Naive thymus-derived CD4-positive, alpha-beta T cell (primary cell): ENCODE results near the gene CGB2. TPM values are rescaled to one million over a fixed set of nuclear protein-coding genes. Genes with fewer than 3 reads are reported as not detected.
"Not testable (repeated sequence)": the region's sequence is repeated elsewhere in the genome, so short reads cannot be mapped to it uniquely, and the experiment has no call there.

Experiments
- ATAC-seq: fragments of 150-1000 bp; cut with Tn5 transposase; 2 replicates; pipeline ENCODE4 v1.10.0; 2021; ENCODE audit warnings: mild to moderate bottlenecking, moderate library complexity
- CTCF ChIA-PET: fragments of 350-600 bp; sonication (Branson Sonifier 250); formaldehyde crosslinking; loops from one replicate; lab custom pipeline; 2021; ENCODE audit warnings: antibody characterized with exemption; lab: Charles Lee
- POLR2A ChIA-PET: fragments of 350-600 bp; sonication (Branson Sonifier 250); formaldehyde crosslinking; loops from one replicate; lab custom pipeline; 2021; ENCODE audit warnings: antibody characterized with exemption, inconsistent platforms; lab: Charles Lee
- DNase-seq, 9 donors: peaks; one replicate each; pipeline versions ENCODE4 v3.0.0 to v3.0.0-alpha.2; 2020 to 2022; ENCODE audit warnings: mixed read lengths in 1 of 9
- H3K27ac ChIP-seq: one replicate; pipeline ENCODE4 v1.7.0; 2013; ENCODE audit warnings: mild to moderate bottlenecking, low read depth, low read length, moderate library complexity
- H3K27me3 ChIP-seq, 2 donors: one replicate each; pipeline ENCODE4 v1.7.0; 2013; ENCODE audit warnings: low read length in 2 of 2, mild to moderate bottlenecking in 2 of 2, moderate library complexity in 2 of 2; ENCODE audit not compliant: control insufficient read depth in 2 of 2, insufficient read depth in 2 of 2
- H3K36me3 ChIP-seq, 3 experiments: 1 replicate in 2 of 3; 2 replicates in 1 of 3; pipeline ENCODE4 v1.7.0; 2013; ENCODE audit warnings: low read length in 3 of 3, mild to moderate bottlenecking in 3 of 3, moderate library complexity in 1 of 3; ENCODE audit not compliant: insufficient read depth in 3 of 3, control insufficient read depth in 2 of 3
- H3K4me1 ChIP-seq, 2 donors: one replicate each; pipeline ENCODE4 v1.7.0; 2013; ENCODE audit warnings: low read length in 2 of 2, mild to moderate bottlenecking in 2 of 2, moderate library complexity in 1 of 2; ENCODE audit not compliant: control insufficient read depth in 2 of 2, insufficient read depth in 2 of 2
- H3K4me3 ChIP-seq: 2 replicates; pipeline ENCODE4 v1.7.0; 2013; ENCODE audit warnings: mild to moderate bottlenecking, low read length
- H3K9me3 ChIP-seq, 3 experiments: 1 replicate in 2 of 3; 2 replicates in 1 of 3; pipeline ENCODE4 v1.7.0; 2013; ENCODE audit warnings: low read length in 3 of 3; ENCODE audit not compliant: control insufficient read depth in 2 of 3
- H3K27ac Mint-ChIP-seq, 9 donors: one replicate each; pipeline ENCODE4 v1.8.0; 2020 to 2022; ENCODE audit warnings: mixed read lengths in 9 of 9, mild to moderate bottlenecking in 8 of 9, moderate library complexity in 5 of 9, inconsistent platforms in 2 of 9
- H3K27me3 Mint-ChIP-seq, 5 donors: one replicate each; pipeline ENCODE4 v1.8.0; 2021 to 2022; ENCODE audit warnings: mixed read lengths in 5 of 5, mild to moderate bottlenecking in 1 of 5
- H3K36me3 Mint-ChIP-seq, 5 donors: one replicate each; pipeline ENCODE4 v1.8.0; 2020 to 2022; ENCODE audit warnings: mixed read lengths in 5 of 5, mild to moderate bottlenecking in 3 of 5, inconsistent platforms in 1 of 5
- H3K4me1 Mint-ChIP-seq, 7 donors: one replicate each; pipeline ENCODE4 v1.8.0; 2020 to 2022; ENCODE audit warnings: mixed read lengths in 7 of 7, mild to moderate bottlenecking in 3 of 7, inconsistent platforms in 1 of 7
- H3K4me3 Mint-ChIP-seq, 10 donors: one replicate each; pipeline ENCODE4 v1.8.0; 2020 to 2022; ENCODE audit warnings: mild to moderate bottlenecking in 10 of 10, mixed read lengths in 10 of 10, moderate library complexity in 6 of 10, inconsistent platforms in 2 of 10
- H3K9me3 Mint-ChIP-seq, 11 donors: one replicate each; pipeline ENCODE4 v1.8.0; 2020 to 2022; ENCODE audit warnings: mixed read lengths in 11 of 11, mild to moderate bottlenecking in 4 of 11, inconsistent platforms in 1 of 11, moderate library complexity in 1 of 11
- intact Hi-C, 2 donors: fragments of 100-400 bp; cut with micrococcal nuclease; formaldehyde crosslinking; loops; one replicate each; pipeline ENCODE4 v1.15.1; 2023
- microRNA-seq: library from miRNA; unstranded; fragments of <30 nt; microRNA quantifications from one replicate; pipeline ENCODE4 v1.2.0, GENCODE V29; 2022; ENCODE audit warnings: borderline microRNAs expressed
- polyA plus RNA-seq, 2 donors: library from polyadenylated mRNA; unstranded; fragments of 300-500 nt; fragmentation: Illumina TruSeq; gene quantifications; one replicate each; pipeline ENCODE4 v1.2.3, GENCODE V29; 2021
- total RNA-seq, 6 experiments: library from RNA in 5 of 6; stranded (reverse) in 5 of 6; gene quantifications; 1 replicate in 5 of 6; 2 replicates in 1 of 6; pipeline ENCODE4 v1.2.3 and lab custom pipeline; 2021 to 2026

CGB2 gene
- total and polyA plus RNA-seq, 7 experiments from 2014 or later: not detected

DNA sequence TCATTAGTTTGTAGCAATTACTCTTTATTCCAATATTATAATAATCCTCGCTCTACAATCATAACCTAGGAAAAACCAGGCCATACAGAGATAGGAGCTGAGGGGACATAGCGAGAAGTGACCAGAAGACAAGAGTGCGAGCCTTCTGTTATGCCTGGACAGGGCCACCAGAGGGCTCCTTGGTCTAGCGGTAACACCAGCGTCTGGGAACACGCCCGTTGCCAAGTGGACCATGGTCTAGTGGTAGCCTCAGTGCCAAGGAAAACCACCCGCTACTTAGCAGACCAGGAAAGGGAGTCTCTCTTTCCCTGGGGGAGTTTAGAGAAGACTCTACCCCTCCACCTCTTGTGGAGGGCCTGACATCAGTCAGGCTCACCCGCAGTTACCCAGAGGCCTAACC is 43.2 kb downstream of the CGB2 start:
- H3K4me1 ChIP-seq: not testable (repeated sequence)
- Mint-ChIP-seq H3K27me3 (peaks cover 38 to 63% (median 42%) of the 10 kb centered on the region in 5 donors), H3K9me3 (peaks cover 0 to 10% (median 2%) of the 10 kb centered on the region in 11 donors)

DNA sequence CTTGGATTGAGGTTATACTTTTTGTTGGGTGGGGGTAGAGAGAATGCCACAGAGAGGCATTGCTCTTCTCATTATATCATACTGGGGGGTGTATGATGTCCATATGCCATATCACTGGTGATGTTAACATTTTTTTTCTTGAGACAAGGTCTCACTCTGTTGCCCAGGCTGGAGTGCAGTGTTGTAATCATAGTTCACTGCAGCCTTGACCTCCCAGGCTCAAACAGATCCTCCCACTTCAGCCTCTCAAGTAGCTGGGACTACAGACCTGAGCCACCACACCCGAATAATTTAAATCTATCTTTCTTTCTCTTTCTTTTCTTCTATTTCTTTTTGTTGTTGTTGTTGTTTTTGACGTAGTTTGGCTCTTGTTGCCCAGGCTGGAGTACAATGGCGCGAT is 48.7 kb downstream of the CGB2 start:
- POLR2A ChIA-PET: no interaction called here

More for the DNA sequence above, 43.2 kb downstream of the CGB2 start:
- H3K27ac Mint-ChIP-seq, H3K27ac ChIP-seq, POLR2A ChIA-PET, DNase-seq, H3K36me3 Mint-ChIP-seq, H3K4me3 Mint-ChIP-seq, ATAC-seq, H3K36me3 ChIP-seq, H3K9me3 ChIP-seq, H3K4me3 ChIP-seq: not testable (repeated sequence)
- intact Hi-C loops: loop anchor here in 1 of 2 donors (1.0 to 5.0 kb wide), 3 partner anchors 71 to 288 kb away; no protein-coding TSS in a partner anchor
- H3K4me1 Mint-ChIP-seq: peaks cover 7 to 20% (median 13%) of the 10 kb centered on the region in 7 donors
- peaks cover 4 to 12% of the 10 kb centered on the region in 2 donors for H3K27me3 ChIP-seq
- CTCF ChIA-PET: interaction anchor here (0.6 to 1.6 kb wide), 2 partner anchors 75 to 339 kb away, joined by 3 to 4 read pairs; no protein-coding TSS in a partner anchor

DNA sequence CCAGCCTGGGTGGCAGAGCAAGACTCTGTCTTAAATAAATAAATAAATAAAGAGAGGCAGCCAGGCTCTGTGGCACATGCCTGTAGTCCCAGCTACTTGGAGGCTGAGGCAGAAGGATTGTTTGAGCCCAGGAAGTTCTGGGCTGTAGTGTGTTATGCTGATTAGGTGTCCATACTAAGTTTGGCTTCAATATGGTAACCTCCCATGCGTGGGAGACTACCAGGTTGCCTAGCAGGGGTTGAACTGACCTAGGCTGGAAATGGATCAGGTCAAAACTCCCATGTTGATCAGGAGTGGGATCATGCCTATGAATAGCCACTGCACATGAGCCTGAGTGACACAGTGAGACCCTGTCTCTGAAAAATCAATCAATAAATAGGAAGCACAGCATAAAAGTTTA is 49.6 kb downstream of the CGB2 start:
- peaks cover 0 to 7% (median 0%) of the 10 kb centered on the region in 3 experiments for H3K36me3 ChIP-seq
- ChIA-PET POLR2A (no interaction called here), CTCF (interaction anchor here (0.7 kb wide), 1 partner anchor 224 kb away, joined by 4 read pairs; no protein-coding TSS in a partner anchor)
- H3K27ac ChIP-seq: no peak overlapping the region
- intact Hi-C loops: no loop called here
- Mint-ChIP-seq H3K4me3 (no peak overlapping the region), H3K27ac (peak overlapping the region in 1 of 9 donors; percentile 19), H3K4me1 (peaks cover 8 to 20% (median 14%) of the 10 kb centered on the region in 7 donors), H3K27me3 (peaks cover 5 to 17% (median 8%) of the 10 kb centered on the region in 5 donors), H3K9me3 (peaks cover 0 to 7% (median 0%) of the 10 kb centered on the region in 11 donors), H3K36me3 (peaks cover 0 to 5% (median 0%) of the 10 kb centered on the region in 5 donors)
- no peaks in the 10 kb centered on the region for H3K9me3 ChIP-seq
- H3K27me3 ChIP-seq: no peaks in the 10 kb centered on the region
- DNase-seq (no peak), ATAC-seq (no peak)
- no peak overlapping the region for H3K4me3 ChIP-seq
- H3K4me1 ChIP-seq: peaks cover 3 to 5% of the 10 kb centered on the region in 2 donors

More for the DNA sequence above, 48.7 kb downstream of the CGB2 start:
- H3K27me3 Mint-ChIP-seq: peaks cover 5 to 26% (median 16%) of the 10 kb centered on the region in 5 donors
- H3K27ac ChIP-seq: no peak overlapping the region
- CTCF ChIA-PET: no interaction called here
- DNase-seq (no peak), ATAC-seq (no peak)
- H3K9me3 ChIP-seq: no peaks in the 10 kb centered on the region
- no peak overlapping the region for H3K27ac Mint-ChIP-seq
- intact Hi-C loops: no loop called here
- H3K27me3 ChIP-seq: no peaks in the 10 kb centered on the region
- H3K9me3 Mint-ChIP-seq: peaks cover 0 to 7% (median 0%) of the 10 kb centered on the region in 11 donors
- H3K4me3 ChIP-seq: no peak overlapping the region
- H3K4me3 Mint-ChIP-seq: no peak overlapping the region
- H3K4me1 ChIP-seq: peaks cover 0 to 4% of the 10 kb centered on the region in 2 donors
- H3K4me1 Mint-ChIP-seq: peaks cover 4 to 13% (median 9%) of the 10 kb centered on the region in 7 donors
- peaks cover 0 to 1% (median 0%) of the 10 kb centered on the region in 3 experiments for H3K36me3 ChIP-seq
- no peaks in the 10 kb centered on the region for H3K36me3 Mint-ChIP-seq

Small RNA genes within 50 kb of the gene (microRNA-seq; reads per million reads assigned to microRNA genes)
- gene MIR6798: not detected

Other genes starting within 250 kb of the CGB2 start
- 10 to 100 TPM; 16.7 to 53.1 (median 22.5) TPM for gene BCAT2, start 220.9 kb upstream of the CGB2 start, total RNA-seq
- gene BCAT2, start 220.9 kb upstream of the CGB2 start, polyA plus RNA-seq: 10 to 100 TPM; 25.5 to 30.9 TPM
- gene HSD17B14, start 195.4 kb upstream of the CGB2 start, total RNA-seq: 1 to 10 TPM in 2 of 5 experiments, under 1 TPM in 2, not detected in 1; 0.38 to 2.9 (median 1.2) TPM
- gene HSD17B14, start 195.4 kb upstream of the CGB2 start, polyA plus RNA-seq: 1 to 10 TPM in 1 of 2 donors, under 1 TPM in 1; 0.66 to 1.7 TPM
- gene PLEKHA4, start 163.3 kb upstream of the CGB2 start, total RNA-seq: 1 to 10 TPM; 2.1 to 7.4 (median 4.0) TPM
- 1 to 10 TPM; 2.6 to 5.6 TPM for gene PLEKHA4, start 163.3 kb upstream of the CGB2 start, polyA plus RNA-seq
- gene PPP1R15A, start 159.5 kb upstream of the CGB2 start, total RNA-seq: 1,000 to 10,000 TPM in 1 of 5 experiments, 100 to 1,000 TPM in 1, 10 to 100 TPM in 3; 31.5 to 1,030 (median 71.9) TPM
- gene PPP1R15A, start 159.5 kb upstream of the CGB2 start, polyA plus RNA-seq: 10 to 100 TPM; 23.0 to 29.8 TPM
- not detected for gene TULP2, start 133.1 kb upstream of the CGB2 start, total RNA-seq
- not detected for gene TULP2, start 133.1 kb upstream of the CGB2 start, polyA plus RNA-seq
- 100 to 1,000 TPM; 128 to 252 (median 142) TPM for gene NUCB1, start 131.6 kb upstream of the CGB2 start, total RNA-seq
- gene NUCB1, start 131.6 kb upstream of the CGB2 start, polyA plus RNA-seq: 100 to 1,000 TPM in 1 of 2 donors, 10 to 100 TPM in 1; 70.5 to 150 TPM
- 1 to 10 TPM; 1.1 to 1.7 (median 1.3) TPM for gene DHDH, start 98.2 kb upstream of the CGB2 start, total RNA-seq
- 1 to 10 TPM; 1.0 to 2.7 TPM for gene DHDH, start 98.2 kb upstream of the CGB2 start, polyA plus RNA-seq
- gene BAX, start 77.0 kb upstream of the CGB2 start, total RNA-seq: 100 to 1,000 TPM in 3 of 5 experiments, 10 to 100 TPM in 2; 78.7 to 355 (median 122) TPM
- 10 to 100 TPM; 49.1 to 66.3 TPM for gene BAX, start 77.0 kb upstream of the CGB2 start, polyA plus RNA-seq
- 1,000 to 10,000 TPM in 4 of 5 experiments, 100 to 1,000 TPM in 1; 888 to 1,929 (median 1,286) TPM for gene FTL, start 66.6 kb upstream of the CGB2 start, total RNA-seq
- gene FTL, start 66.6 kb upstream of the CGB2 start, polyA plus RNA-seq: 1,000 to 10,000 TPM; 3,820 to 4,967 TPM
- 10 to 100 TPM; 27.3 to 82.3 (median 50.7) TPM for gene GYS1, start 38.6 kb upstream of the CGB2 start, total RNA-seq
- 10 to 100 TPM; 22.6 to 40.3 TPM for gene GYS1, start 38.6 kb upstream of the CGB2 start, polyA plus RNA-seq
- gene RUVBL2, start 38.0 kb upstream of the CGB2 start, total RNA-seq: 10 to 100 TPM; 23.4 to 94.0 (median 24.1) TPM
- gene RUVBL2, start 38.0 kb upstream of the CGB2 start, polyA plus RNA-seq: 10 to 100 TPM; 58.7 to 72.9 TPM
- gene LHB, start 14.8 kb upstream of the CGB2 start, total RNA-seq: not detected
- not detected for gene LHB, start 14.8 kb upstream of the CGB2 start, polyA plus RNA-seq
- gene CGB3, start 7.6 kb upstream of the CGB2 start, total RNA-seq: not detected
- gene CGB3, start 7.6 kb upstream of the CGB2 start, polyA plus RNA-seq: not detected
- not detected for gene CGB1, start 5.0 kb downstream of the CGB2 start, total RNA-seq
- gene CGB1, start 5.0 kb downstream of the CGB2 start, polyA plus RNA-seq: not detected
- not detected for gene CGB5, start 12.0 kb downstream of the CGB2 start, total RNA-seq
- gene CGB5, start 12.0 kb downstream of the CGB2 start, polyA plus RNA-seq: not detected
- gene CGB8, start 17.2 kb downstream of the CGB2 start, total RNA-seq: not detected
- gene CGB8, start 17.2 kb downstream of the CGB2 start, polyA plus RNA-seq: not detected
- not detected for gene CGB7, start 25.9 kb downstream of the CGB2 start, total RNA-seq
- gene CGB7, start 25.9 kb downstream of the CGB2 start, polyA plus RNA-seq: not detected
- gene NTF4, start 32.9 kb downstream of the CGB2 start, total RNA-seq: not detected
- not detected for gene NTF4, start 32.9 kb downstream of the CGB2 start, polyA plus RNA-seq
- gene KCNA7, start 40.8 kb downstream of the CGB2 start, total RNA-seq: not detected
- not detected for gene KCNA7, start 40.8 kb downstream of the CGB2 start, polyA plus RNA-seq
- gene SNRNP70, start 53.6 kb downstream of the CGB2 start, total RNA-seq: 100 to 1,000 TPM; 243 to 837 (median 449) TPM
- 10 to 100 TPM; 48.0 to 63.1 TPM for gene SNRNP70, start 53.6 kb downstream of the CGB2 start, polyA plus RNA-seq
- 10 to 100 TPM in 4 of 5 experiments, 1 to 10 TPM in 1; 3.7 to 21.7 (median 10.8) TPM for gene LIN7B, start 82.5 kb downstream of the CGB2 start, total RNA-seq
- 1 to 10 TPM; 4.0 to 5.7 TPM for gene LIN7B, start 82.5 kb downstream of the CGB2 start, polyA plus RNA-seq
- 1 to 10 TPM; 1.3 to 2.8 (median 2.2) TPM for gene C19orf73, start 87.3 kb downstream of the CGB2 start, total RNA-seq
- 1 to 10 TPM; 4.3 to 4.8 TPM for gene C19orf73, start 87.3 kb downstream of the CGB2 start, polyA plus RNA-seq
- gene PPFIA3, start 87.7 kb downstream of the CGB2 start, total RNA-seq: 1 to 10 TPM; 2.2 to 4.9 (median 3.3) TPM
- gene PPFIA3, start 87.7 kb downstream of the CGB2 start, polyA plus RNA-seq: under 1 TPM; 0.15 to 0.54 TPM
- gene HRC, start 123.5 kb downstream of the CGB2 start, total RNA-seq: not detected
- not detected for gene HRC, start 123.5 kb downstream of the CGB2 start, polyA plus RNA-seq
- 1 to 10 TPM in 1 of 5 experiments, under 1 TPM in 3, not detected in 1; 0.72 to 3.2 (median 0.85) TPM for gene TRPM4, start 125.9 kb downstream of the CGB2 start, total RNA-seq
- gene TRPM4, start 125.9 kb downstream of the CGB2 start, polyA plus RNA-seq: under 1 TPM in 1 of 2 donors, not detected in 1; 0.13 TPM